Upper lobe of right lung (tissue), 1 donor: Measurements from ENCODE around the gene FERMT2. TPM values are rescaled to one million over a fixed set of nuclear protein-coding genes. Genes with fewer than 3 reads are reported as not detected.
A peak's percentile ranks its signal among the peaks of the same experiment; 100 is the strongest.

Experiments
- ATAC-seq: fragments of 200-7000 bp; cut with Tn5 transposase; one replicate; pipeline ENCODE4 v1.9.1; 2020; ENCODE audit warnings: mild to moderate bottlenecking, moderate library complexity
- DNase-seq: peaks from one replicate; pipeline ENCODE4 v3.0.0-alpha.2; 2020
- H3K27ac ChIP-seq: fragments of 200-600 bp; one replicate; pipeline ENCODE4 v1.8.0; 2022
- H3K27me3 ChIP-seq: fragments of 200-600 bp; one replicate; pipeline ENCODE4 v1.8.0; 2022; ENCODE audit warnings: mild to moderate bottlenecking
- H3K36me3 ChIP-seq: fragments of 200-600 bp; one replicate; pipeline ENCODE4 v1.8.0; 2022
- H3K4me1 ChIP-seq: fragments of 200-600 bp; one replicate; pipeline ENCODE4 v1.8.0; 2022
- H3K4me3 ChIP-seq: fragments of 200-600 bp; one replicate; pipeline ENCODE4 v1.8.0; 2022; ENCODE audit warnings: mild to moderate bottlenecking
- H3K9me3 ChIP-seq: fragments of 200-600 bp; one replicate; pipeline ENCODE4 v1.8.0; 2022
- intact Hi-C: fragments of 100-400 bp; cut with DNase I; formaldehyde crosslinking; loops from one replicate; pipeline ENCODE4 v1.11.0; 2022
- total RNA-seq: library from RNA; stranded (reverse); fragmentation: NEBNext Ultra II Directional; extraction: Animal tissue kit (Norgen Biotek cat#: 25700); gene quantifications from one replicate; pipeline ENCODE4 v1.2.1, GENCODE V29; 2021
- TF ChIP-seq, protein P1 (sequence below): fragments of 200-600 bp; IDR thresholded peaks from one replicate; pipeline ENCODE4 v1.8.0; 2022; ENCODE audit warnings: antibody characterized with exemption
- donor health status: DM: no; HTN: yes; CAD: no; lungs with severe emphysema.

FERMT2 gene
- total RNA-seq, 1 donor from 2014 or later = 103 TPM

GRCh38 chr14:52837451-52837850, 113.4 kb downstream of the FERMT2 start:
- H3K36me3 ChIP-seq = no peaks in the 10 kb centered on the region
- no peaks in the 10 kb centered on the region for H3K27me3 ChIP-seq
- DNase-seq = no peak
- no peak overlapping the region for H3K27ac ChIP-seq
- H3K9me3 ChIP-seq = no peaks in the 10 kb centered on the region
- H3K4me3 ChIP-seq = no peak overlapping the region
- TF ChIP-seq, protein P1, sequence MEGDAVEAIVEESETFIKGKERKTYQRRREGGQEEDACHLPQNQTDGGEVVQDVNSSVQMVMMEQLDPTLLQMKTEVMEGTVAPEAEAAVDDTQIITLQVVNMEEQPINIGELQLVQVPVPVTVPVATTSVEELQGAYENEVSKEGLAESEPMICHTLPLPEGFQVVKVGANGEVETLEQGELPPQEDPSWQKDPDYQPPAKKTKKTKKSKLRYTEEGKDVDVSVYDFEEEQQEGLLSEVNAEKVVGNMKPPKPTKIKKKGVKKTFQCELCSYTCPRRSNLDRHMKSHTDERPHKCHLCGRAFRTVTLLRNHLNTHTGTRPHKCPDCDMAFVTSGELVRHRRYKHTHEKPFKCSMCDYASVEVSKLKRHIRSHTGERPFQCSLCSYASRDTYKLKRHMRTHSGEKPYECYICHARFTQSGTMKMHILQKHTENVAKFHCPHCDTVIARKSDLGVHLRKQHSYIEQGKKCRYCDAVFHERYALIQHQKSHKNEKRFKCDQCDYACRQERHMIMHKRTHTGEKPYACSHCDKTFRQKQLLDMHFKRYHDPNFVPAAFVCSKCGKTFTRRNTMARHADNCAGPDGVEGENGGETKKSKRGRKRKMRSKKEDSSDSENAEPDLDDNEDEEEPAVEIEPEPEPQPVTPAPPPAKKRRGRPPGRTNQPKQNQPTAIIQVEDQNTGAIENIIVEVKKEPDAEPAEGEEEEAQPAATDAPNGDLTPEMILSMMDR = no peak
- H3K4me1 ChIP-seq = no peaks in the 10 kb centered on the region
- intact Hi-C loops = no loop called here
- ATAC-seq = no peak

DNA sequence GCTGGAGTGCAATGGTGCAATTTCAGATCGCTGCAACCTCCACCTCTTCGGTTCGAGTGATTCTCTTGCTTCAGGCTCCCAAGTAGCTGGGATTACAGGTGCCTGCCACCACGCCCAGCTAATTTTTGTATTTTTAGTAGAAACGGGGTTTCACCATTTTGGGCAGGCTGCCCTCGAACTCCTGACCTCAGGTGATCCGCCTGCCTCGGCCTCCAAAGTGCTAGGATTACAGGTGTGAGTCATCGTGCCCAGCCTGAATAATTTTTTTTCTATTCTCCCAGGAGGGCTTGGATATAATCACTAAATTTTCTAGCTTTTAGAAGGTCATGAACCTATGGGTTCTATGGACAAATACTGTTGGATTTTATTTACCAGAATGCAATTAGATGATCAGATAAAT, 114.8 kb downstream of the FERMT2 start:
- DNase-seq (no peak), ATAC-seq (no peak)
- H3K36me3 ChIP-seq = no peaks in the 10 kb centered on the region
- no peaks in the 10 kb centered on the region for H3K4me1 ChIP-seq
- intact Hi-C loops = no loop called here
- H3K9me3 ChIP-seq = no peaks in the 10 kb centered on the region
- TF ChIP-seq, protein P1 = no peak
- H3K27me3 ChIP-seq = no peaks in the 10 kb centered on the region
- H3K27ac ChIP-seq = no peak overlapping the region
- H3K4me3 ChIP-seq = no peak overlapping the region

DNA sequence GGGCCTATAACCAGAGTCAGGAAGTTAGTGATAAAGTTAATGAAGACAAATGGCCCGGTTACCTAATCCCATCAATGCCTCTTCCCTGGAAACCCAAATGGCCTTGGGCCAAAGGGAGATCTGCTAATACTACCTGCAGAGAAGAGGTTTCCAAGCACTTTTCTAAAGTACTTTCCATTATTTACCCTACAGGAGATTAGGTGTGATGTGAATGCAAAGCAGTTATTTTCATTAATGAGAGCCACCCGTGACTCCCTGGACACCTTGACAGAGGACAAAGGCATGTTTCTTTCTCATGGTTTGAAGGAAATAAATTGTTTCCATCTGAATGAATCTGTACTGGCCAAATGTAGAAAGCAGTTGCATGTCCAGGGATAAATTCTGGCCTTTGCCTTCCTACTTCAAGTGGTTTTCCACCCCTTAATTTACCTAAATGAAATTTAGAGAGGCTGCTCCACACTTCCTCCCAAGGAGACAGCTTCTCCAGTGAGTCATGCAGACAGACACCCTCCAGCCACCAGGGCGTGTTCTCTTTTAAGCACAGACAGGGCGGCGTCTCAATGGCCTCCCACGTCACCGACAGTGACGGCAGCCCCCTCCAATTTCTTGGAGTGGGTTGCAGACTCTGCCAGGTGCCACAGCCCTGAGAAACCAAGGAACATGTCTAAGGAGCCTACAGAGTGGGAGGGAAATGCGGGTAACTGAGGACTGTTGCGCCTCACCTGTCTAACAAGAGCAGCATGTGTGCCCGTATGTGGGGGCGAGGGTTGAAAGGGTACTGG, 115.5 kb downstream of the FERMT2 start:
- Histone ChIP-seq H3K4me3 (no peak overlapping the region), H3K27me3 (no peaks in the 10 kb centered on the region), H3K36me3 (no peaks in the 10 kb centered on the region), H3K4me1 (no peaks in the 10 kb centered on the region), H3K27ac (no peak overlapping the region), H3K9me3 (no peaks in the 10 kb centered on the region)
- peak; percentile 70 for ATAC-seq
- TF ChIP-seq, protein P1 = no peak
- intact Hi-C loops = no loop called here
- no peak for DNase-seq

- TF ChIP-seq, protein P1 = no peak
- DNase-seq (no peak), ATAC-seq (no peak)
- Histone ChIP-seq H3K4me1 (no peaks in the 10 kb centered on the region), H3K27me3 (no peaks in the 10 kb centered on the region), H3K36me3 (no peaks in the 10 kb centered on the region), H3K9me3 (no peaks in the 10 kb centered on the region), H3K4me3 (no peak overlapping the region), H3K27ac (no peak overlapping the region)
- intact Hi-C loops = no loop called here
Observed at GRCh38 chr14:52834440-52834842, 116.4 kb downstream of the FERMT2 start.

DNA sequence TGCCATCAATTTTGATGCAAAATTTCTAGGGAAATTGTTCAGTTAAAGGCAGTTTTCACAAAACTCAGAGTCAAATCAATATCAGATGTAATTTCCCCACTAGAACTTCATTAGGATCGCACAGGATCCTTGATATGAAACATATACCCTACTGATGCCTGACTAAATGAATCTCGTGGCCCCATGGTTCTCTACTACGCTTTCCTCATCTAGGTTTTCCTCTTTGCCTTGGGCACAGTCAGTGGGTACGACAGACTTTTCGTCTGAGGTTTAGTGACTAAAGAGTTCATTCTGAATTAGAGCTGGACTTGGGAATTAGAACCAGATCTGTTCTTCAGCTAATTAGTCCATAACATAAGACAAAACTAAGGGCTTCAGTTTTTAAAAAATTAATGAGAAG, 117.0 kb downstream of the FERMT2 start:
- H3K4me1 ChIP-seq = no peaks in the 10 kb centered on the region
- no peaks in the 10 kb centered on the region for H3K27me3 ChIP-seq
- H3K4me3 ChIP-seq = no peak overlapping the region
- ATAC-seq (no peak), DNase-seq (no peak)
- H3K27ac ChIP-seq = no peak overlapping the region
- TF ChIP-seq, protein P1 = no peak
- intact Hi-C loops = no loop called here
- H3K9me3 ChIP-seq = no peaks in the 10 kb centered on the region
- H3K36me3 ChIP-seq = no peaks in the 10 kb centered on the region
